IPS-11a (cell line): ENCODE measurements around the gene ABHD15.

Experiments used
- H3K4me3 ChIP-seq: one replicate; pipeline ENCODE4 v1.5.1; 2013; ENCODE audit warnings: low read depth, low read length, control low read depth

The ABHD15 gene

DNA sequence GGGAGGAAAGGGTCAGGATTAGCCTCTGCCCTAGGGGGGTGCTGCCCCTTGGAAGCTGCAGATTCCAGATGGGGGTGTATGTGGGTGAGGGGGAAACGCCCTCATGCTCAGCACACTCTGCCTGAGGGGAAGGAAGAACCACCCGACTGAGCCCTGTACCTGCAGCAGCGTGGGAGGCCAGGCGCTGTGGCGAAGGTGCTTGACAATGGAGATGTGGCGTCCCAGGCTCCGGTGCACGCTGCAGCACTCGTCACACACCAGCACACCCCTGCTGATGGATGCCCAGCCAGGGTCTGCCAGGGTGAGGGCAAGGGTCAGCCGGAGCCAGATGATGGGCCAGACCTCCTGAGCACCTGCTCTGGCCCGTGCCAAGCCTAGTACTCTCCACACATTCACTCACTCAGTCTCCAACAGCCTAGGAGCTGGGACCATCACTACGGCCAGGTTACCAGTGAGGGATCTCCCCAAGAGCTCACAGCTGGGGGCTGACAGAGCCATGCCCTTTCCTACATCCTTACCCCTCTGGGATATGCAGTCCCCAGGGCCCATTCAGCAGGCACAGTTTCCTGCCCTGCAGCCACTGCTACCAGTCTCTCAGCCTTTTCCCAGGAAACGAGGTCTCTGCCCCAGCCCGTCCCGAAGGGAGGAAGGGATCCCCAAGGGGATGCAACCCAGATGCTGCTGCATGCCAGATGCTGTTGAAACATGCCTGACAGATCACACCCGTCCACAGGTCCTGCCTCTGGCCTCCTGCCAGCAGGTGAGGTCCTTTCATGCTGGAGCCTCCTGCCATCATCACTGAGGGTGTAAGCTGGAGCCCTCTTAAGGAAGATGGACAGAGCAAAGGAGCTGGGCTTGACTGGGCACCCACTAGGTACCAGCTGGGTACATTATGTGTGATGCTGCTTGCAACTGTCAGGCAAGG lies 16.7 kb upstream of the ABHD15 start:
- H3K4me3 ChIP-seq = no peak overlapping the region

DNA sequence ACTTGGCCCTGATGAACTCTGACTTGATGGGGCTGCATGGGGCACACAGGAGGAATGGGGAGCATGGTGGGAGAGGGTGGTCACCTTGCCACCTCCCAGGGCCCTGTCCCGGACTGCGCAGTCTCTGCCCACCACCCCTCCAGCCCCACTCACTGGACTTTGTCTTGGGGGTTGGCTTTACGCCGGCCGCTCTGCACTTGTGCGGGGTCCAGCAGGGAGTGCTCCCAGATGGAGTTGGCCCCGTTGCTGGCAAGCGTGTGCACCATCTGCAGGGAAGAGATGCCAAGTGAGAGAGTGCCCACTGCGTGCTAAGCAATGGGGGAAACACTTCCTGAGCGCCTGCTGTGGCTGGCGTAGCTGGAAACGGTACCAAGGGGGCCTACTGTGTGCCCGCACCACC lies 15.9 kb upstream of the ABHD15 start:
- no peak overlapping the region for H3K4me3 ChIP-seq

DNA sequence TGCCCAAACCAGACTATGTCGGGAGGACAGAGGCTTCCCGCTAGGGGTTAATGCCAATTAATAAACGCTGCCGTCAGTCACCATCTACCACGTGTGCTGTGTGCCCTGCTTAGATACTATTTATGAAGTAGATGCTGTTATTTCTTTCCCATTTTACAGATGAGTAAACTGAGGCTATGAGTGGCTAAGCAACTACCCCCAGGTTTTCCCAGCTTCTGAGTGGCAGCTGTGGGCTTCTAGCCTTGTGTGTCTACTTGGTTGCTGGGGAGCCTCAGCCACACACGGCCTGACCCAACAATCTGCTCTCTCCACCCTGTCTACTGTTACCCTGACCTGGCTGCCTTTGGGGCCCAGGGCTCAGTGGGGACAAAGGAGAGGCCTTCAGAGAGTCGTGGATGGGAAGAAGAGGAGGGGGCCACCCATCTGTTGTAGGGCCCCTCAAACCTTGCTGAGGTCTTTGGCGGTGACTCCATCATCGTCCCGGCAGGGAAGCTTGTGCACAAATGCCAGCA lies 15.5 kb upstream of the ABHD15 start:
- no peak overlapping the region for H3K4me3 ChIP-seq

DNA sequence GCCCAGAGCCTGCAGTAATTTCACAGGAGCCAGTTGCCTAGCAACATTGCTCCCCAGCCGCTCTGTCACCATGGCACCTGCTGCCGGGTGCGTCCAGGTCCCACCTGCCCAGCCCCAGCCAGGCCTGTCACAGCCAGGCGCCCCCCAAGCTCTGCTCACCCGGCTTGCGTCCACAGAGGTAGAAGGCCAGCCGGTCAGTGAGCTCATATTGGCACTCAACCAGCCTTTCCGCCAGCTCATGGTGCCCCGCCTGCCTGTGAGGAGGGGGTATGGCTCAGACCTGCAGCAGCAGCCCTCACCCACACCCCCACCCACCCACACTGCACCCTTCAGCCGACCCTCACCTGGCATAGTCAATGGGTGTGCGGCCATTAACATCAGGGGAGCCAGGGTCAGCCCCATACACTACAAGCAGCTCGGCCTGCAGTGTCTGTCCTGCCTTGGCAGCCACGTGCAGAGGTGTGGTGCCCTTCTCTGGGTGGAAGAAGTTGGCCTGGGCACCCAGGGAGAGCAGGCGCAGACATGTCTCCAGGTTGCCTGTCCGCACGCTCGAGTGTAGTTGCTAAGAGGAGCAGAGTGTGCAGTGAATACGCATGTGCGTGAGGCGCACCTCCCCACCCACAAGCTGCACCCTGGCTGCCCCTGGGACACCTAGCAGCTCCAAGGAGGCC lies 14.9 kb upstream of the ABHD15 start:
- no peak overlapping the region for H3K4me3 ChIP-seq

DNA sequence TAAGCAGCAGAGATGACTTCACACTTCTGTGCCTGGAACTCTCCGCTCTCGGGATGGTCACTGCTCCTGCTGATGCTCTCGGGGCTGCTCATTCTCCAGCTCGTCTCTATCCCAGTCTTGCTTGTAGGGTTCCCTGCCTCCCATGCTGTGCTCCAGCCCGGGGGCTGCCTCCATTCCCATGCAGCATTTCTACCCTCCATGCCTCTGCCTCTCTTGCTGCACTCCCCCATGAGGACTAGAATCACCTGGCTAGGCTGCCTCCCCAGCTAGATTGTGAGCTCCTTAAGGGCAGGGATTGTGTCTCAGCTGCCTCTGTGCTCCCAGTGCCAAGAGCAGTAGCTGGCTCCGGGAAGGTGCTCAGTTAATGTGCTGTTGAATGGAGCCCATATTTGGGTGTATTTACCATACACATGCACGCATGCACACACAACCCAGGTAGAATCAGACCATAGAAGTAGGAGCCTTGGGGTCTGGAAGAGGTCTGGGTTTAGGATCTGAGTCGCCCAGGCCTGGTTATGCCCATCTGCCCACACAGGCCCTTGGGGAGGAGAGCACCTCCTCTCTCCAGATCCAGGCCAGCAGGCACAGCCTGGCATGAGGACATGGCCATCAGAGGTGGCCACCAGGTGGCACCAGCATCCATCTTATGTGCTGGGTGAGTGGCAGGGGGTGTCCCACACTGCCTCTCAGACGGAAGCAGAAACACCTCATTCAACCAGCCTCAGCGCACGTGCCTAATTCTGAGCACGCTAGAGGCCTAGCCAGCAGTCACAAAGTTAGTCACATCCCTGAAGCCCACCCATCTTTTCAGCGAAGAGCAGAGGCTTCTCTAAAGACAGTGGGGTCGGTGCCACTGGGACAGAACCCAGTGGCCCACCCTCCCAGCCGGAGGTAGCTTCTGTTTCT lies 13.3 kb upstream of the ABHD15 start:
- H3K4me3 ChIP-seq = no peak overlapping the region

DNA sequence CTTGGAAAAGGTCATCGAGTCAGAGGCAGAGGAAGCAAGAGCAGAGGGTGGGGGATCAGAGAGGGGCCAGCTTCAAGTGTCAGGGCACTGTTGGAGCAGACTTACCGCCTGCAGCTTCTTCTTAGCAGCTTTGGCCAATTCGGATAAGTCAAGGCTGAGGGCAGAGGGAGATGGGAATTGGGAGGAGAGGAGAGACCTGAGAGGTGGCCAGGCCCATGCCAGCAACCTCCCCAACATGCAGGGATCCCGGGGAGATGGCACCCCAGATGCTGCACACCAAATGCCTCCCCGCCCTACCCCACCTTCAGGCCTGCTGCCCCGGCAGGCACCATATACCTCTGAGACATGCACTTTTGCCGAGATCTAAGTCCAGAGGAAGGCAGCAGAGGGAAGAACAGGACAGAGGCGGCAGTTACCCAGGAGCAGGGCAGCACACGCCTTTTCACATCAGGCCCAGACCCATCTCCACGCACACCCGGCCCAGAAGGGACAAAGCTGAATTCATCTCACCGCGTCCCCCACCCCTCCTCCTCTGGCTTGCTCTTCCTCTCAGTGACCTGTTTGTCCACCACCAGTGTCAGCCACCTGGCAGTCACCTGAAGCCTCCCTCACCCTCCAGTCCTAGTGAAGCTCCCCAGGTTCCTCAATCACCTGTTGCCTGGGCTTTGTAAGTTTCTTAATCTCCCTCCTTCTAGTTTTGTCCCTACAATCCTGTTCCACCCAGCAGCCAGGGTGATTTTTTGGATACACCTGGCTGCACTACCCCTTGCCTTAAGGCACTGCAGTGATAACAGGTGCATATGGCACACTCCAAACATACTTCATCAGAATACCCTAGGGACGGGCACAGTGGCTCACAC lies 12.0 kb upstream of the ABHD15 start:
- no peak overlapping the region for H3K4me3 ChIP-seq

DNA sequence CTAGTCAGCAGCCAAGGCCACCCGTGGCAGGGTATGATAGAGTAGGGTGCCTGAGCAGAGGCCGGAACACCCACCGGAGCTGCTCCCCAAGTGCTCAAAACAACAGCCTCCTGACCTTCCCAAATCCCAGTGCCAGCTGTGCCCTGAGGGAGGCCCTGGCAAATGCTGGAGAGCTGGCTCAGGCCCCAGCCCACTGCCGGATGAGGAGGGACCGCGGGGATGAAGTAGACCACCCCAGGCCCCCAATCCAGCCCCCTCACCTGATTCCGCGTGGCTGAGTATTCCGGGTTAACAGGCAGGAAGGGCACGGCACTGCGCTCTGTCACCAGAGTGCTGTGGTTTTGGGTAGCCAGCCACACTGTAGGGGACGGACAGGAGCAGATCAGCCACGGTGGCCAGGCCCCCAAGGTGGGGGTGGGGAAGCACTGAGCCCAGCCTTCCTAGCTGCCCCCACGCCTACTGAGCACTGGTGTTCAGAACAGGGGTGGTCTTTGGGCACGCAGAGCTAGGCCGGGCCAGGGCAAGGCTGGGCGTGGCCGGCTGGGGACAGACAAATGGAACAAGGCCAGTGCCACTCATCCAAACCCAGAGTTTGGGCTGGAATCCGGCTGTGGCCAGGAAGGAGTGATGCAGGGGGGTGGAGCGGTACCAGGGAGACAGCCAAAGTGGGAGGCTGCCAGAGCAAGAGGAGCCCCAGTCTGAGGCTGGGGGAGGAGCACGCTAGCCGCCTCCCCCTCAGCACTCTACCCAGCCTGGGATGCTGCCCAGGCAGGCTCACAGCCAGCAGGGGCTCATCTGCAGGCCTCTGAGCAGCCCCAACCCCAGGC lies 10.8 kb upstream of the ABHD15 start:
- no peak overlapping the region for H3K4me3 ChIP-seq

DNA sequence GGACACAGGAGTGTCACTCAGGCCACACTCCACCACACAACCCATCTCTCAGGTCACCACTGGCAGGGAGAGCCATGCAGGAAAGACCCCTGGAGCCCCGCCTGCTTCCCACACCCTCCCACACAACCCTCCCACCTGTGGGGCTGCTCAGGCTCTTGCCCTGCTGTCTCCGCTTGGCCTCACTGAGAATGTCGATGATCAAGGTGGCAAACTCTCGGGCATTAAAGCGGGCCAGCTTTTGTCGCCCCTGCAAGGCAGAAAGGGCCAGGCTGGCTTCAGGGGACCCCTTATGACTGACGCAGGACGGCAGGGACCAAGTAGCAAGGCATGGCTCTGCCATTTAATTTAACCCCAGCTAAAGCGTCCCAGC lies 10.1 kb upstream of the ABHD15 start:
- no peak overlapping the region for H3K4me3 ChIP-seq

DNA sequence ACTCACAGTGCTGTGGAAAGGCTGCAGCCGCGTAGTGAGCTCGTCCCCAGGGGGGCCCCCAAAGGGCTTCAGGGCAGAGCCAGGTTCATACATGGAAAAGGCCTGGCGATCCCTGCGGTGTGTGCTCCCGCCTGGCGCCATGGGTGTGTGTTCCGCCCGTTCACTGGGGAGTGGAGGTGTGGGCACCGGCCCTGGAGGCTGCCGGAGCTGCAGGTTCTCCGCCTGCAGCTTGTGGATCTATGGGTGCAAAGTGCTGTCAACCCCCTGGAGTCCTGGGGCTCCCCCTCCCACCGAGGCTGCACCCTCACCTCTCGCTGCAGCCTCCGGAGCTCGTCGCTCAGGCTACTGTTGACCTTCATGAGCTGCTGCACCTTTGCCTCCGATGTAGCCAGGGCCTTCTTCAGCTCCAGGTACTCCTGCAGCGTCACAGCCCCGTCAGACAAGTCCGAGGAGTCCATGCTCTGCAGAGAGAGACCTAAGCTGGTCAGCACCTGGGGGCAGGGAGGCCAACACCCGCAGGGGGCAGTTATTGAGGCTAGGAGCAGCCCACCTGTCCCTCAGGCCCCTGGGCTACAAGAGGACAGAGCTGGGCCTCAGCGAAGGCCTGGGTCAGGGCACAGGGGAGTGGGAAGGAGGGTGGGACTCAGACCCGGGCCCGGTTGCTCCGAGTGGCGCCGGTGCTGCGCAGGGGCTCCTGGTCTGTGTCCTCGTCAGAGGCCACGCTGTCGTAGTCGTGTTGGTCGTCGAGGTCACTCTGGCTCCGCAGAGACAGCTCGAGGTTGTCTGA lies 9.6 kb upstream of the ABHD15 start:
- H3K4me3 ChIP-seq = no peak overlapping the region

DNA sequence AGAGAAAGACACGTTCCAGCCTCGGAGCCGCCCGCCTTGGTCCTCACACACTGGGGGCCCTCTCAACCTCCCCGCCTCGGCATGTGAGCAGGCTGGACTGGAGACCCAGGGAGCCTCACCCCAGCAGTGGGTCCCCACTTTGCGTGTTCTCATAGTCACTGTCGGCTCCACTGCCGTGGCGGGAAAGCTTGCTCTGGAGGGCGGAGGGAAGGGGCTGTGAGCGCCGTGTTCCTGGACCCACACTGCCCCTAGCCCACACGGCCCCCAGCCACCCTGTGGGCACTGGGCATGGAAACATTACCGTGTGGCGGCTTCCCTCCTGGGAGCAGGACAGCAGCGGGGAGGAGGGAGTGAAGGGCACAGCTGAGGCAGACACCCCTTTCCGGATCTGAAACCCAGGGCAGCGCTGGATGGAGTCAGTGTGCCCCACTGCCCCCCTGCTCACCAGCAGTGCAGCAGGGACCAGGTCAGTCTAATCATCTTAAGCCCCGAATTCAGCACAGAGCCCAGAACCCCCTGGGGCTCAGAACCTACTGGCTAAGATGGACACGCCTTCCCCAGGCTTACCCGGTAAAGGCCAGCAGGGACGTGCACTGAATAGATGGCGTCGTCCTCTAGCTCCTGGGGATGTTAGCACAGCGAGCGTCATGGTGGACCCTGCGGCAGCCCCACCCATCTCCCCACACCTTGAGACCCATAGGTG lies 8.8 kb upstream of the ABHD15 start:
- H3K4me3 ChIP-seq = no peak overlapping the region

DNA sequence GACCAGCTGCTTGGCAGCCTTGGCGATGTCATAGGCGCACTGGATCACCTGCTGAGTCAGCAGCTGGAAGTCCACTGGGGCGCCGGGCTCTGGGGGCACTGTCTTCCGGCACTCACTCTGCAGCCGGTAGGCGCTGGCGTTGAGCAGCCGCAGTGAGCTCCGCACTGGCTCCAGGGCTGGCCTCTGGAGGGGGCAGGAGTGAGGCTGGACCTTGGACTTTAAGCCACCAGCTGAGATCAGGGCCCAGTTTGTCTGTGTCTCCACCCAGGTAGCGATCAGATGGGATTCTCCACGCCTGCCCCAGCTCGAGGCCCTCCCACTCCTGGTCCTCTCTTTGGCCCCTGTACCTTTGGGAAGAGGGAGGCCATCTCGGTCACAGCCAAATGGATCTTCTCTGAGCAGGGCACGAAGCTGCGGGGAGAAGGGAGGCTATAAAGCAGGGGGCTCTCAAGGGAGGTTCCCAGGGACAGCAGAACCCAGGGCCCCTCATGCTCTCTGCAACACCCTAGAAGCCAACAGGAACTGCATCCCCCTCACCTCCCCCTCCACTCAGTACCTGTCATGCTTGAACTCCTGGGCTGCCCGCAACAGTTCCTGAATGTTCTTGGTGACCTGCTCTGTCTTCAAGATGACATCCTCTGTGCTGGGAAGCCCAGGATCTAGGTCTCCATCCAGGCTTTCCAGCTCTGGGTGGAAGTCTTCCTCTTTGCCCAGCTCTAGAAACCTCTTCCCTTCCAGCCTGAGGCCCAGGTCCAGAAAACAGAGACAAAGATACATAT lies 8.1 kb upstream of the ABHD15 start:
- no peak overlapping the region for H3K4me3 ChIP-seq

DNA sequence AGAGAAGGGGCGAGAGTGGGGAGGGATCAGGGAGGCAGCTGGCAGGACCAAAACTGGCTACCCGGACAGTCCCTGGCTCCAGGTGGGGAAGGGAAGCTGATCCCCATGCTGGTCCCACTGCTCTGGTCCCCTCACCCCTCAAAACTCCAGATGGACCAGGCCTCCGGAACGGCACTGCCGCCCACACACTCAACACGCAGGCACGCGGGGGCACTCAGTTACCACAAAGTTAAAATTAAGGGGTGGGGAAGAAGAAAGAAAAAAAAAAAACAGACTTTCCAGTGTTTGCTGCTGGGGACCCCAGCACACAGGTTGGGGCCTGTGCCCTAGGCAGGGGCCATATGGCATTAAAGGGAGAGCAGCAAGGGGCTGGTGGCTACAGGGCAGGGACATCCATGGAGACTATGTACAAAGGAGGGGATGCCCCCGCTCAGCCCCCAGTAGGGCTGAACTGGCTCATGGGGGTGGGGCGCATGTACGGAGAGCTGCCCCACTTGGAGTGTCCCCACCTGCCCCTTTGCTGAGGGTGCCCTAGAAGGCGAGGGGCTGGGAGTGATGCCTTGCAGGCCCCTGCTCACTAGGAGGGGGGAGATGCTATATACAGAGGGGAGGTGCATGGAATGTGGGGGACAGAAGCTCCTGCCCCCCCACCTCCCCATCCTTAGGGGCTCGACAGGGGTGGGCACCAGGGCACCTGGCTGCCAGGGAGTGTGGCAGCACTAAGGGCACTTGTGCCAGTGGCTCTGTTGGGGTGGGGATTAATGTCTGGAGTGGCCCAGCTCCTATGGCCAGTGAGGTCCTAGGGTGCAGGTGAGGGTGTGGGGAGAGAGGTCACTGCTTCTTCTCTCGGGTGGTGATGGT lies 7.3 kb upstream of the ABHD15 start:
- H3K4me3 ChIP-seq = no peak overlapping the region

DNA sequence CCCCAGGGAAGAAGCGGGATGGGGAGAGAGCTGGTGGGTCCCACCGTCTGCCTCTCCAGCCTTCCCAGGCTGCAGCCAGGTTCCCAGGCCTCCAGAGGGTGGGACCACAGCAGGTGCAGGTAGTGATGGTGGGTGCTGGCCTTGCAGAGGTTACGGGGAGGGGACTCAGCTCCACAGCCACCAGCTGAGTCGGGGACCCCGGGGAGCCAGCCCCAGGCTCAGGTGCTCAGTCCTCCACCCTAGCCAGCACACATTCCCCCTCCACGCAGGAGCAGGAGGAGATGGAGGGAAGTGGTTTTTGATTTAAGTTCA lies 6.7 kb upstream of the ABHD15 start:
- H3K4me3 ChIP-seq = no peak overlapping the region

DNA sequence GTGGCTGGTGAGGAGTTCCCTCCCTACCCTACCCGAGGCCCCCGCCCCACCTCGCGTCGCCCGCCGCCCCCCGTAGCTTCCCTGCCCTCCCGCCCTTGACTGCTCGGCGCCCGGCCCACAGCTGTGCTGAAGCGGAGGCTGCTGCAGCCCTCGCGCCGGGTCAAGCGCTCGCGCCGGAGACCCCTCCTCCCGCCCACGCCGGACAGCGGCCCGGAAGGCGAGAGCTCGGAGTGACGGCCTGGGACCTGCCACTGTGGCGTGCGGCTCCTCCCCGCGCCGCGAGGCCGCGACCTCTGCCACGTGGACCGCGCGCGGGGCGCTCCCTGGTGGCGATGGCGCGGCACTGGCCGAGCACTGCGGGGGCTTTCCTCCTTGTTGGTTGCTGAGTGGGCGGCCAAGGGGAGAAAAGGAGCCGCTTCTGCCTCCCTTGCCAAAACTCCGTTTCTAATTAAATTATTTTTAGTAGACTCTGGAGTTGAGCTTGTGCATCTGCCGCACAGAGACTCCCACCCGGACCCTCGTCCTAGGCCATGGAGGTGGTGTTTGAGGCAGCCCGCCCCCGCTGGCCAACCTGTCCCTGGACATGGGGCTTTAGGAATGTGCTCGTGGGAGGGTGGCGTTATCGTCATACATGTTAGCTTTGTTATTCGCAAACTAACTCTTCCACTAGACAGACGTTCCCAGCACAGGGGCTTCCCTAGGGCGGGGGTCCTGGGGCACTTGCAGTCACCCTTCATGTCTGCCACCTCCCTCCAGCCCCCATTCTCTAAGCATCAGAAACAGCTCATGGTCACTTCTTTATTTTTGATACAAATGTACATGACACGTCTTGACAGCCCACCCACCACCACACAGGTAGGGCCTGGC lies 6.1 kb upstream of the ABHD15 start:
- H3K4me3 ChIP-seq = no peak overlapping the region

DNA sequence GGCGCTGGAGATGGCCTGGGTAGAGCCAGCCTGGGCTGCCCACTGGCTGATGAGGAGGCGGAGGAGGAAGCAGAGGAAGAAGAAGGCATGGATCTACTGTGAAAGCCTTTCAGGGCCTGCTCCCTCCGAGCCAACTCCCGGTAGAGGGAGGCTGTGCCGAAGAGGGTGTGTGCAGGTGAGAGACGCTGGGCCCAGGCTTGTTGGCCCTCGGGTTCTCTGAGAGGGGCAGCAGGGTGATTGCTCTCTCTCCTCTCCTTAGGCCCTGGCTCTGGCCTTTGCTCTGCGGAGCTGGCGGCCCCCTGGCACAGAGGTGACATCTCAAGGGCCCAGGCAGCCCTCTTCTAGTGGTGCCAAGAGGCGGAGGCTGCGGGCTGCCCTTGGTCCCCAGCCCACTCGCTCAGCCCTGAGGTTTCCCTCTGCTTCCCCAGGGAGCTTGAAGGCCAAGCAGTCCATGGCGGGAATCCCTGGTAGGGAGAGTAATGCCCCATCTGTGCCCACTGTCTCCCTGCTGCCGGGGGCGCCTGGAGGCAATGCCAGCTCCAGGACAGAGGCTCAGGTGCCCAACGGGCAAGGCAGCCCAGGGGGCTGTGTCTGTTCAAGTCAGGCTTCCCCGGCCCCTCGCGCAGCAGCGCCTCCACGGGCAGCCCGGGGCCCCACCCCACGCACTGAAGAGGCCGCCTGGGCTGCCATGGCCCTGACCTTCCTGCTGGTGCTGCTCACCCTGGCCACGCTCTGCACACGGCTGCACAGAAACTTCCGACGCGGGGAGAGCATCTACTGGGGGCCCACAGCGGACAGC lies 5.2 kb upstream of the ABHD15 start:
- H3K4me3 ChIP-seq = no peak overlapping the region
